ENCODE measurements around the gene TST. TPM values are rescaled to one million over a fixed set of nuclear protein-coding genes. Genes with fewer than 3 reads are reported as not detected.

The TST gene
- total RNA-seq, 1 experiment from 2014 or later = 165 TPM

Small RNA genes lying within 50 kb of the gene (small RNA-seq; reads per million reads assigned to genes)
- gene RF00019 = not detected

Other genes starting within 250 kb of the TST start
- gene IFT27, start 243.3 kb downstream of the TST start, total RNA-seq (2014; rRNA removed; shearing (Covaris generic)) = 6.1 and 9.0 TPM in 2 replicates
- gene PVALB, start 202.4 kb downstream of the TST start, total RNA-seq (2014; rRNA removed; shearing (Covaris generic)) = not detected in 2 replicates
- gene NCF4, start 158.4 kb downstream of the TST start, total RNA-seq (2014; rRNA removed; shearing (Covaris generic)) = not detected in 2 replicates
- not detected in 2 replicates for gene CSF2RB, start 105.8 kb downstream of the TST start, total RNA-seq (2014; rRNA removed; shearing (Covaris generic))
- gene MPST, start 295 bp upstream of the TST start, total RNA-seq (2014; rRNA removed; shearing (Covaris generic)) = 211 and 220 TPM in 2 replicates
- 5.5 and 11.1 TPM in 2 replicates for gene KCTD17, start 32.3 kb upstream of the TST start, total RNA-seq (2014; rRNA removed; shearing (Covaris generic))
- gene TMPRSS6, start 90.3 kb upstream of the TST start, total RNA-seq (2014; rRNA removed; shearing (Covaris generic)) = not detected in 2 replicates
- not detected in 2 replicates for gene IL2RB, start 130.5 kb upstream of the TST start, total RNA-seq (2014; rRNA removed; shearing (Covaris generic))
- gene C1QTNF6, start 168.8 kb upstream of the TST start, total RNA-seq (2014; rRNA removed; shearing (Covaris generic)) = 7.1 and 8.3 TPM in 2 replicates
- not detected in 2 replicates for gene SSTR3, start 193.0 kb upstream of the TST start, total RNA-seq (2014; rRNA removed; shearing (Covaris generic))
- 6.7 and 7.3 TPM in 2 replicates for gene RAC2, start 224.8 kb upstream of the TST start, total RNA-seq (2014; rRNA removed; shearing (Covaris generic))